PC-3 (cell line): ENCODE measurements around the gene APPBP2. TPM values are rescaled to one million over a fixed set of nuclear protein-coding genes. Genes with fewer than 3 reads are reported as not detected.

ENCODE experiments used
- ATAC-seq: fragments of 200-7000 bp; cut with Tn5 transposase; 2 replicates; pipeline ENCODE4 v1.9.1; 2020; ENCODE audit warnings: mild to moderate bottlenecking, moderate library complexity
- BruUV-seq: library from RNA; stranded (reverse); fragments of 400-500 nt; replicated peaks from 2 replicates; lab custom pipeline; 2021; lab: Mats Ljungman, UMichigan
- CTCF ChIA-PET: fragments of 300-600 bp; sonication (Branson Sonifier 250); formaldehyde crosslinking; loops from one replicate; lab custom pipeline; 2022; ENCODE audit warnings: antibody characterized with exemption; lab: Charles Lee
- POLR2A ChIA-PET: fragments of 300-600 bp; sonication (Branson Sonifier 250); formaldehyde crosslinking; loops from one replicate; lab custom pipeline; 2022; ENCODE audit warnings: antibody characterized with exemption; ENCODE audit not compliant: unreplicated experiment; lab: Charles Lee
- DNase-seq: peaks from one replicate; pipeline ENCODE4 v3.0.0-alpha.2; 2015
- H2AFZ ChIP-seq: fragments of 300-600 bp; sonication (generic); 2 replicates; pipeline ENCODE4 v1.6.0; 2016; ENCODE audit warnings: antibody characterized with exemption, low read length
- H3F3A ChIP-seq: fragments of 300-600 bp; sonication (generic); one replicate; pipeline ENCODE4 v1.6.0; 2017; ENCODE audit warnings: antibody characterized with exemption, low read length, control low read depth, mild to moderate bottlenecking; ENCODE audit not compliant: unreplicated experiment
- H3K27ac ChIP-seq: fragments of 300-600 bp; sonication (generic); 2 replicates; pipeline ENCODE4 v1.5.1; 2016; ENCODE audit warnings: mild to moderate bottlenecking, low read length
- H3K27me3 ChIP-seq: fragments of 300-600 bp; sonication (generic); 2 replicates; pipeline ENCODE4 v1.6.1; 2016; ENCODE audit warnings: low read length, mixed read lengths
- H3K36me3 ChIP-seq: fragments of 300-600 bp; sonication (generic); 2 replicates; pipeline ENCODE4 v1.6.1; 2016; ENCODE audit warnings: low read depth, mixed run types, low read length, mixed read lengths
- H3K4me1 ChIP-seq: fragments of 300-600 bp; sonication (generic); 2 replicates; pipeline ENCODE4 v1.5.1; 2016; ENCODE audit warnings: low read length; ENCODE audit not compliant: insufficient read depth
- H3K4me2 ChIP-seq: fragments of 300-600 bp; sonication (generic); 2 replicates; pipeline ENCODE4 v1.6.0; 2016; ENCODE audit warnings: low read length
- H3K4me3 ChIP-seq: fragments of 300-600 bp; sonication (generic); 2 replicates; pipeline ENCODE4 v1.5.1; 2016; ENCODE audit warnings: mild to moderate bottlenecking, low read length, mixed read lengths
- H3K79me2 ChIP-seq: fragments of 300-600 bp; sonication (generic); 2 replicates; pipeline ENCODE4 v1.6.1; 2017; ENCODE audit warnings: low read length, mixed read lengths
- H3K9ac ChIP-seq: fragments of 300-600 bp; sonication (generic); 2 replicates; pipeline ENCODE4 v1.6.0; 2016; ENCODE audit warnings: mild to moderate bottlenecking, low read length
- H3K9me2 ChIP-seq: fragments of 300-600 bp; sonication (generic); replicated peaks from 2 replicates; pipeline ENCODE4 v1.6.1; 2016; ENCODE audit warnings: mixed run types, low read length, mixed read lengths
- H3K9me3 ChIP-seq: fragments of 300-600 bp; sonication (generic); 2 replicates; pipeline ENCODE4 v1.6.1; 2016; ENCODE audit warnings: low read length, mixed read lengths
- H4K20me1 ChIP-seq: fragments of 300-600 bp; sonication (generic); 2 replicates; pipeline ENCODE4 v1.6.1; 2016; ENCODE audit warnings: low read length, mixed read lengths
- CTCF ChIP-seq: fragments of 300-600 bp; sonication (generic); conservative IDR thresholded peaks from 2 replicates; pipeline ENCODE4 v1.5.1; 2017; ENCODE audit warnings: antibody characterized with exemption, low read depth, mild to moderate bottlenecking, low read length
- EZH2 ChIP-seq: fragments of 300-600 bp; sonication (generic); IDR thresholded peaks from one replicate; pipeline ENCODE4 v1.6.1; 2017; ENCODE audit warnings: antibody characterized with exemption, mild to moderate bottlenecking, low read length; ENCODE audit not compliant: unreplicated experiment
- EZH2phosphoT487 ChIP-seq: fragments of 300-600 bp; sonication (generic); IDR thresholded peaks from 2 replicates; pipeline ENCODE4 v1.6.1; 2018; ENCODE audit warnings: mild to moderate bottlenecking, antibody characterized with exemption, low read length, borderline replicate concordance
- intact Hi-C: fragments of 100-400 bp; cut with micrococcal nuclease; formaldehyde crosslinking; loops from 2 replicates; pipeline ENCODE4 v1.9.0; 2023
- total RNA-seq: library from RNA; depleted of rRNA; stranded (reverse); fragments of >200 nt; gene quantifications from 2 replicates; pipeline ENCODE4 v1.2.3, GENCODE V29; 2014

The APPBP2 gene
- total RNA-seq, 1 experiment from 2014 or later: 17.1 TPM

- Histone ChIP-seq H3K9me3 (no peaks in the 10 kb centered on the region), H3K79me2 (no peaks in the 10 kb centered on the region), H3K9me2 (no peaks in the 10 kb centered on the region), H3K4me3 (no peak overlapping the region), H3K4me1 (no peaks in the 10 kb centered on the region), H3K27ac (no peak overlapping the region), H3K36me3 (peaks cover 37% of the 10 kb centered on the region), H3K9ac (no peak overlapping the region), H2AFZ (no peak overlapping the region), H3F3A (no peaks in the 10 kb centered on the region), H3K27me3 (no peaks in the 10 kb centered on the region), H3K4me2 (no peak overlapping the region), H4K20me1 (no peaks in the 10 kb centered on the region)
- DNase-seq: no peak
- no peak for TF ChIP-seq EZH2
- no peak for TF ChIP-seq EZH2phosphoT487
- TF ChIP-seq CTCF: no peak
- intact Hi-C loops: no loop called here
- ChIA-PET POLR2A (interaction anchor here (0.6 kb wide), 1 partner anchor 48 kb away, joined by 11 read pairs; no protein-coding TSS in a partner anchor), CTCF (no interaction called here)
- no peak for ATAC-seq
- no TSS peak for BruUV-seq
Observed at GRCh38 chr17:60461584-60461983, 64.5 kb downstream of the APPBP2 start.

GRCh38 chr17:60457148-60457547 lies 68.9 kb downstream of the APPBP2 start:
- H3K9ac ChIP-seq: no peak overlapping the region
- DNase-seq (no peak), ATAC-seq (no peak)
- no peaks in the 10 kb centered on the region for H3K9me2 ChIP-seq
- no peak overlapping the region for H3K27ac ChIP-seq
- no peaks in the 10 kb centered on the region for H3K9me3 ChIP-seq
- peaks cover 26% of the 10 kb centered on the region for H3K36me3 ChIP-seq
- no peak overlapping the region for H2AFZ ChIP-seq
- H3K27me3 ChIP-seq: no peaks in the 10 kb centered on the region
- H3F3A ChIP-seq: no peaks in the 10 kb centered on the region
- no peaks in the 10 kb centered on the region for H3K79me2 ChIP-seq
- no peak overlapping the region for H3K4me3 ChIP-seq
- H4K20me1 ChIP-seq: no peaks in the 10 kb centered on the region
- ChIA-PET CTCF (interaction anchor here (0.7 kb wide), 1 partner anchor 29 kb away, joined by 8 read pairs; no protein-coding TSS in a partner anchor), POLR2A (no interaction called here)
- H3K4me2 ChIP-seq: no peak overlapping the region
- intact Hi-C loops: no loop called here
- no peaks in the 10 kb centered on the region for H3K4me1 ChIP-seq
- TF ChIP-seq CTCF: no peak
- TF ChIP-seq EZH2: no peak
- no peak for TF ChIP-seq EZH2phosphoT487
- BruUV-seq: no TSS peak

- intact Hi-C loops: no loop called here
- ATAC-seq (no peak), DNase-seq (no peak)
- Histone ChIP-seq H4K20me1 (no peaks in the 10 kb centered on the region), H3K9ac (no peak overlapping the region), H3K27ac (no peak overlapping the region), H3K4me3 (no peak overlapping the region), H3K27me3 (no peaks in the 10 kb centered on the region), H2AFZ (no peak overlapping the region), H3K79me2 (no peaks in the 10 kb centered on the region), H3K9me3 (no peaks in the 10 kb centered on the region), H3K4me1 (no peaks in the 10 kb centered on the region), H3K36me3 (peaks cover 26% of the 10 kb centered on the region), H3F3A (no peaks in the 10 kb centered on the region), H3K9me2 (no peaks in the 10 kb centered on the region), H3K4me2 (no peak overlapping the region)
- ChIA-PET CTCF (no interaction called here), POLR2A (no interaction called here)
- no TSS peak for BruUV-seq
- TF ChIP-seq EZH2 (no peak), CTCF (no peak), EZH2phosphoT487 (no peak)
Observed at GRCh38 chr17:60455378-60455777, 70.7 kb downstream of the APPBP2 start.
